ENCODE data around the gene ADAMTS6.

ADAMTS6 gene

GRCh38 chr5:65248896-65249295 lies 232.8 kb downstream of the ADAMTS6 start:
- H3K79me1 ChIP-seq (ENCODE audit: low read length), result no peaks in the 10 kb centered on the region
- H3K4me2 ChIP-seq (ENCODE audit: low read length), result no peak overlapping the region
- no peaks in the 10 kb centered on the region for H3K79me2 ChIP-seq (ENCODE audit: control insufficient read depth, insufficient read depth, low read length, poor library complexity)
- no peak overlapping the region for H2AFZ ChIP-seq (ENCODE audit: insufficient read depth, low read length, poor library complexity)
- H3K9me3 ChIP-seq (ENCODE audit: insufficient read depth, low read depth, low read length), result no peaks in the 10 kb centered on the region
- WGBS (ENCODE audit: extremely low coverage, insufficient coverage, insufficient read length), result no CpG with 5 or more reads among the region's 4 CpGs
- no peak overlapping the region for H2BK12ac ChIP-seq (ENCODE audit: low read length)
- no peak overlapping the region for H2BK5ac ChIP-seq (ENCODE audit: low read depth, low read length, poor library complexity)
- H4K91ac ChIP-seq (ENCODE audit: low read depth, low read length), result no peak overlapping the region
- H2BK120ac ChIP-seq (ENCODE audit: insufficient read depth, low read length, poor library complexity), result no peak overlapping the region
- H3K18ac ChIP-seq (ENCODE audit: low read length), result no peak overlapping the region
- DNase-seq, result no peak
- peaks cover 0 to 5% of the 10 kb centered on the region in 2 experiments for H3K4me1 ChIP-seq (ENCODE audit: control insufficient read depth in 1 of 2, insufficient read depth in 2 of 2, low read length in 2 of 2)
- no peak overlapping the region for H4K8ac ChIP-seq (ENCODE audit: low read depth, low read length)
- H3K27ac ChIP-seq (ENCODE audit: low read depth, low read length), result no peak overlapping the region
- no peak overlapping the region for H3K23ac ChIP-seq (ENCODE audit: low read length)
- no peaks in the 10 kb centered on the region for H3K27me3 ChIP-seq (ENCODE audit: insufficient read depth, low read length)
- no peak overlapping the region for H3K4ac ChIP-seq (ENCODE audit: low read depth, low read length)
- no peak overlapping the region for H4K12ac ChIP-seq (ENCODE audit: low read depth, low read length)
- no peak overlapping the region for H3K14ac ChIP-seq (ENCODE audit: low read length)
- no peak overlapping the region for H2AK5ac ChIP-seq (ENCODE audit: low read length)
- H3K9ac ChIP-seq (ENCODE audit: low read length), result no peak overlapping the region
- H3K4me3 ChIP-seq (ENCODE audit: low read depth, low read length), result no peak overlapping the region
- H3K36me3 ChIP-seq (ENCODE audit: control insufficient read depth in 1 of 2, insufficient read depth in 2 of 2, low read length in 2 of 2), result peaks cover 5 to 6% of the 10 kb centered on the region in 2 experiments

GRCh38 chr5:65247594-65247993 lies 234.1 kb downstream of the ADAMTS6 start:
- no peak overlapping the region for H3K18ac ChIP-seq (ENCODE audit: low read length)
- H3K23ac ChIP-seq (ENCODE audit: low read length), result no peak overlapping the region
- H4K8ac ChIP-seq (ENCODE audit: low read depth, low read length), result no peak overlapping the region
- no peak overlapping the region for H3K4ac ChIP-seq (ENCODE audit: low read depth, low read length)
- no peak overlapping the region for H2BK5ac ChIP-seq (ENCODE audit: low read depth, low read length, poor library complexity)
- H3K4me2 ChIP-seq (ENCODE audit: low read length), result no peak overlapping the region
- H2BK120ac ChIP-seq (ENCODE audit: insufficient read depth, low read length, poor library complexity), result no peak overlapping the region
- no peak overlapping the region for H2AFZ ChIP-seq (ENCODE audit: insufficient read depth, low read length, poor library complexity)
- H3K36me3 ChIP-seq (ENCODE audit: control insufficient read depth in 1 of 2, insufficient read depth in 2 of 2, low read length in 2 of 2), result peaks cover 4 to 6% of the 10 kb centered on the region in 2 experiments
- no peaks in the 10 kb centered on the region for H3K79me1 ChIP-seq (ENCODE audit: low read length)
- H3K9ac ChIP-seq (ENCODE audit: low read length), result no peak overlapping the region
- no peak overlapping the region for H3K4me3 ChIP-seq (ENCODE audit: low read depth, low read length)
- H3K27ac ChIP-seq (ENCODE audit: low read depth, low read length), result no peak overlapping the region
- WGBS (ENCODE audit: extremely low coverage, insufficient coverage, insufficient read length), result 100% methylated on average over 1 of the region's 2 CpGs
- H3K4me1 ChIP-seq (ENCODE audit: control insufficient read depth in 1 of 2, insufficient read depth in 2 of 2, low read length in 2 of 2), result peaks cover 0 to 5% of the 10 kb centered on the region in 2 experiments
- H3K27me3 ChIP-seq (ENCODE audit: insufficient read depth, low read length), result no peaks in the 10 kb centered on the region
- no peak overlapping the region for H3K14ac ChIP-seq (ENCODE audit: low read length)
- H2AK5ac ChIP-seq (ENCODE audit: low read length), result no peak overlapping the region
- peak in 1 of 2 donors; percentile 61 for DNase-seq
- no peaks in the 10 kb centered on the region for H3K9me3 ChIP-seq (ENCODE audit: insufficient read depth, low read depth, low read length)
- no peak overlapping the region for H4K91ac ChIP-seq (ENCODE audit: low read depth, low read length)
- no peak overlapping the region for H4K12ac ChIP-seq (ENCODE audit: low read depth, low read length)
- H3K79me2 ChIP-seq (ENCODE audit: control insufficient read depth, insufficient read depth, low read length, poor library complexity), result no peaks in the 10 kb centered on the region
- H2BK12ac ChIP-seq (ENCODE audit: low read length), result no peak overlapping the region

- no peak overlapping the region for H2AK5ac ChIP-seq (ENCODE audit: low read length)
- no peak overlapping the region for H3K14ac ChIP-seq (ENCODE audit: low read length)
- H2BK12ac ChIP-seq (ENCODE audit: low read length), result no peak overlapping the region
- H3K79me1 ChIP-seq (ENCODE audit: low read length), result no peaks in the 10 kb centered on the region
- H3K27me3 ChIP-seq (ENCODE audit: insufficient read depth, low read length), result no peaks in the 10 kb centered on the region
- no peak for DNase-seq
- no peak overlapping the region for H2AFZ ChIP-seq (ENCODE audit: insufficient read depth, low read length, poor library complexity)
- no peaks in the 10 kb centered on the region for H3K79me2 ChIP-seq (ENCODE audit: control insufficient read depth, insufficient read depth, low read length, poor library complexity)
- H4K12ac ChIP-seq (ENCODE audit: low read depth, low read length), result no peak overlapping the region
- no peak overlapping the region for H3K27ac ChIP-seq (ENCODE audit: low read depth, low read length)
- no peak overlapping the region for H3K23ac ChIP-seq (ENCODE audit: low read length)
- H3K4me2 ChIP-seq (ENCODE audit: low read length), result no peak overlapping the region
- H3K9me3 ChIP-seq (ENCODE audit: insufficient read depth, low read depth, low read length), result no peaks in the 10 kb centered on the region
- H3K9ac ChIP-seq (ENCODE audit: low read length), result no peak overlapping the region
- no peak overlapping the region for H4K8ac ChIP-seq (ENCODE audit: low read depth, low read length)
- no peak overlapping the region for H3K4me3 ChIP-seq (ENCODE audit: low read depth, low read length)
- H3K4ac ChIP-seq (ENCODE audit: low read depth, low read length), result no peak overlapping the region
- no peak overlapping the region for H3K18ac ChIP-seq (ENCODE audit: low read length)
- no peak overlapping the region for H2BK120ac ChIP-seq (ENCODE audit: insufficient read depth, low read length, poor library complexity)
- no peak overlapping the region for H4K91ac ChIP-seq (ENCODE audit: low read depth, low read length)
- WGBS (ENCODE audit: extremely low coverage, insufficient coverage, insufficient read length), result 100% methylated on average over 1 of the region's 4 CpGs
- no peak overlapping the region for H2BK5ac ChIP-seq (ENCODE audit: low read depth, low read length, poor library complexity)
- H3K4me1 ChIP-seq (ENCODE audit: control insufficient read depth in 1 of 2, insufficient read depth in 2 of 2, low read length in 2 of 2), result peaks cover 0 to 5% of the 10 kb centered on the region in 2 experiments
- H3K36me3 ChIP-seq (ENCODE audit: control insufficient read depth in 1 of 2, insufficient read depth in 2 of 2, low read length in 2 of 2), result peaks cover 4 to 6% of the 10 kb centered on the region in 2 experiments
Observed at GRCh38 chr5:65246741-65247140, 235.0 kb downstream of the ADAMTS6 start.

- Histone ChIP-seq H4K91ac (ENCODE audit: low read depth, low read length) (no peak overlapping the region), H3K36me3 (ENCODE audit: control insufficient read depth in 1 of 2, insufficient read depth in 2 of 2, low read length in 2 of 2) (peaks cover 4 to 5% of the 10 kb centered on the region in 2 experiments), H3K4ac (ENCODE audit: low read depth, low read length) (no peak overlapping the region), H2AK5ac (ENCODE audit: low read length) (no peak overlapping the region), H3K4me2 (ENCODE audit: low read length) (no peak overlapping the region), H3K79me2 (ENCODE audit: control insufficient read depth, insufficient read depth, low read length, poor library complexity) (no peaks in the 10 kb centered on the region), H3K27ac (ENCODE audit: low read depth, low read length) (no peak overlapping the region), H3K9me3 (ENCODE audit: insufficient read depth, low read depth, low read length) (no peaks in the 10 kb centered on the region), H4K8ac (ENCODE audit: low read depth, low read length) (no peak overlapping the region), H3K23ac (ENCODE audit: low read length) (no peak overlapping the region), H3K27me3 (ENCODE audit: insufficient read depth, low read length) (no peaks in the 10 kb centered on the region), H3K18ac (ENCODE audit: low read length) (no peak overlapping the region), H3K4me1 (ENCODE audit: control insufficient read depth in 1 of 2, insufficient read depth in 2 of 2, low read length in 2 of 2) (peaks cover 0 to 5% of the 10 kb centered on the region in 2 experiments), H3K4me3 (ENCODE audit: low read depth, low read length) (no peak overlapping the region), H3K14ac (ENCODE audit: low read length) (no peak overlapping the region), H3K79me1 (ENCODE audit: low read length) (no peaks in the 10 kb centered on the region), H3K9ac (ENCODE audit: low read length) (no peak overlapping the region), H2AFZ (ENCODE audit: insufficient read depth, low read length, poor library complexity) (no peak overlapping the region), H2BK12ac (ENCODE audit: low read length) (no peak overlapping the region), H2BK5ac (ENCODE audit: low read depth, low read length, poor library complexity) (no peak overlapping the region), H2BK120ac (ENCODE audit: insufficient read depth, low read length, poor library complexity) (no peak overlapping the region), H4K12ac (ENCODE audit: low read depth, low read length) (no peak overlapping the region)
- no CpG with 5 or more reads among the region's 4 CpGs for WGBS (ENCODE audit: extremely low coverage, insufficient coverage, insufficient read length)
- no peak for DNase-seq
Observed at GRCh38 chr5:65244031-65244430, 237.7 kb downstream of the ADAMTS6 start.
